Activated CD4-positive, alpha-beta T cell treated with anti-CD3 and anti-CD28 coated beads, Interleukin-2, amount 10 ng/mL, durations not matched to agents 24 days and 14 days (primary cell): Measurements from ENCODE around the gene WSCD1. TPM values are rescaled to one million over a fixed set of nuclear protein-coding genes. Genes with fewer than 3 reads are reported as not detected.

ENCODE experiments used
- DNase-seq: peaks from one replicate; pipeline ENCODE4 v3.0.0; 2022
- H3K27ac Mint-ChIP-seq: one replicate; pipeline ENCODE4 v1.8.0; 2022; ENCODE audit warnings: mild to moderate bottlenecking, mixed read lengths
- H3K27me3 Mint-ChIP-seq: one replicate; pipeline ENCODE4 v1.8.0; 2022; ENCODE audit warnings: mixed read lengths
- H3K36me3 Mint-ChIP-seq: one replicate; pipeline ENCODE4 v1.8.0; 2022; ENCODE audit warnings: low read depth, mild to moderate bottlenecking, mixed read lengths
- H3K4me1 Mint-ChIP-seq: one replicate; pipeline ENCODE4 v1.8.0; 2021; ENCODE audit warnings: mixed read lengths
- H3K4me3 Mint-ChIP-seq: one replicate; pipeline ENCODE4 v1.8.0; 2022; ENCODE audit warnings: mild to moderate bottlenecking, moderate library complexity, mixed read lengths
- H3K9me3 Mint-ChIP-seq: one replicate; pipeline ENCODE4 v1.8.0; 2021; ENCODE audit warnings: mixed read lengths
- intact Hi-C: fragments of 100-400 bp; cut with micrococcal nuclease; formaldehyde crosslinking; loops from one replicate; pipeline ENCODE4 v1.15.1; 2023
- total RNA-seq: library from RNA; stranded (reverse); gene quantifications from 2 replicates; pipeline ENCODE4 v1.2.3, GENCODE V29; 2022

Gene WSCD1
- total RNA-seq, 1 donor from 2014 or later: not detected

- intact Hi-C loops: no loop called here
- H3K4me3 Mint-ChIP-seq: no peak overlapping the region
- peaks cover 2% of the 10 kb centered on the region for H3K27me3 Mint-ChIP-seq
- H3K36me3 Mint-ChIP-seq: no peaks in the 10 kb centered on the region
- no peaks in the 10 kb centered on the region for H3K4me1 Mint-ChIP-seq
- no peak overlapping the region for H3K27ac Mint-ChIP-seq
- DNase-seq: no peak
- no peaks in the 10 kb centered on the region for H3K9me3 Mint-ChIP-seq
Measured at GRCh38 chr17:6098823-6099180, 28.6 kb downstream of the WSCD1 start.

- intact Hi-C loops: no loop called here
- DNase-seq: no peak
- Mint-ChIP-seq H3K36me3 (no peaks in the 10 kb centered on the region), H3K27ac (no peak overlapping the region), H3K4me3 (no peak overlapping the region), H3K4me1 (no peaks in the 10 kb centered on the region), H3K9me3 (no peaks in the 10 kb centered on the region), H3K27me3 (peaks cover 2% of the 10 kb centered on the region)
Measured at GRCh38 chr17:6099492-6099891, 29.3 kb downstream of the WSCD1 start.

DNA sequence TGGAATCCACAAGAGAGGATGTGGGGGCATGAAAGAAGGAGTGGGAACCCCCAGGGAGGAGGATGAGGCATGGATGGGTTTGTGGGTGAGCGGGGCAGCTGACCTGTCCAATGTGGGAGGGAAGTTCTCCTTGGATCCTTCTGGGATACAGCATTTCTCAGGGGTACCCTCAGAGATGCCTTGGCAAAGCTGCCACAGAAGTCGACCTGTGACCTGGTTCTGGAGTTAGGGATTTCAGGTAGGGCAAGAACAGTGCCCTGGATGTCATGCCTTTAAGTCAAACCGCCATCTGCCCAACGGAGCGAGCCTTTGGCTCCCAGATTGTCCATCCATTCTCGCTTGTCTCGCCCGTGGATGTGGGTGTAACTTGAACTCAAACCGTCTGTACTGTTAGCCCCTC, 30.0 kb downstream of the WSCD1 start:
- Mint-ChIP-seq H3K36me3 (no peaks in the 10 kb centered on the region), H3K27ac (no peak overlapping the region), H3K9me3 (no peaks in the 10 kb centered on the region), H3K27me3 (peaks cover 2% of the 10 kb centered on the region), H3K4me1 (no peaks in the 10 kb centered on the region), H3K4me3 (no peak overlapping the region)
- no peak for DNase-seq
- intact Hi-C loops: no loop called here

DNA sequence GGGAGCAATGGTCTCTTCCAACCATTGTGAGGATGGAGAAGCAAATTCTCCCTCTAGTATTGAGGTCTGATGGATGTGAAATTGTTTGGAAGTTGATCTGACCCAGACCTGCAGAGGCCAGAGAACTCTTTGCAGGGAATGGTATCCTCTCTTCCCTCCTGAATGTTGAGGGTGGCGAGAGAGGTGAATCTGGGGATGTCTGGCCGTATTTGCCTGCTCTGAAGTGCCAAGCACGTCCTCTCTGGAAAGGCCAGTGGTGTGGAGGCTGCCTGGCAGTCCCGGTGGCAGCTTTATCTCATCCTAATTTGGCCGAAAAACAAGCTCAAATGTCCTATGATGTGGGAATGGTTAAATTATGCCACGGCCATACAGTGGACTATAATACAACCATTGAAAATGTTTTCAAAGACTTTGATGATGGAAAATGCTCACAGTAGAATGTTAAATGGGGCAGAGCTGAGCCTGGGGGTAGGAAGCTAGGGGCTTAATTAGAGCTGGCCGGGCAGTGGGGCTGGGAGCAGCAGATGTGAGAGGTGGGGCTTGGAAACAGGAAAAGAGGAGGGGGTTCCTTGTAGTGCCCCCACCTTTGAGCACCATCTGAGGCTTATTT, 30.8 kb downstream of the WSCD1 start:
- intact Hi-C loops: no loop called here
- no peak overlapping the region for H3K4me3 Mint-ChIP-seq
- no peaks in the 10 kb centered on the region for H3K36me3 Mint-ChIP-seq
- H3K27me3 Mint-ChIP-seq: peaks cover 2% of the 10 kb centered on the region
- H3K4me1 Mint-ChIP-seq: no peaks in the 10 kb centered on the region
- H3K27ac Mint-ChIP-seq: no peak overlapping the region
- no peak for DNase-seq
- no peaks in the 10 kb centered on the region for H3K9me3 Mint-ChIP-seq

- no peak overlapping the region for H3K27ac Mint-ChIP-seq
- intact Hi-C loops: no loop called here
- no peak overlapping the region for H3K4me3 Mint-ChIP-seq
- H3K4me1 Mint-ChIP-seq: no peaks in the 10 kb centered on the region
- H3K27me3 Mint-ChIP-seq: peaks cover 2% of the 10 kb centered on the region
- H3K9me3 Mint-ChIP-seq: peaks cover 4% of the 10 kb centered on the region
- DNase-seq: no peak
- no peaks in the 10 kb centered on the region for H3K36me3 Mint-ChIP-seq
Measured at GRCh38 chr17:6101706-6102105, 31.5 kb downstream of the WSCD1 start.

DNA sequence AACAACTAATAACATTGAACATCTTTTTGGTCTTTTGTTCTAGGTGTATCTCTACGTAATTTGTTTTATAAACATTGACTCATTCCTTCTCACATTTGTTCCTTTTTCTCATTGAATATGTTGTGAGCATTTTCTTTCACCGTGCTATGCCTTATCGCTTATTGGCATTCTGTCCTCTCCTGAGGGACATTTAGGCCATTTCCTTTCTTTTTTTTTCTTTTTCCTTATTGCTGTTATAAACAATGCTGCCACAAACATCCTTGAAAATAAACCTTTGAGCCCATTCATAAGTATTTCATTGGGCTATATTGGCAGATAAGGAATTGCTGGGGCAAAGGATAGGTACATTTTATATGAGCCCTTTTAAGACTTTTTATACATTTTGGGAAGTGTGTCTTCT, 32.4 kb downstream of the WSCD1 start:
- Mint-ChIP-seq H3K4me3 (no peak overlapping the region), H3K27ac (no peak overlapping the region), H3K4me1 (no peaks in the 10 kb centered on the region), H3K36me3 (no peaks in the 10 kb centered on the region), H3K27me3 (peaks cover 2% of the 10 kb centered on the region), H3K9me3 (peaks cover 4% of the 10 kb centered on the region)
- intact Hi-C loops: no loop called here
- DNase-seq: no peak

DNA sequence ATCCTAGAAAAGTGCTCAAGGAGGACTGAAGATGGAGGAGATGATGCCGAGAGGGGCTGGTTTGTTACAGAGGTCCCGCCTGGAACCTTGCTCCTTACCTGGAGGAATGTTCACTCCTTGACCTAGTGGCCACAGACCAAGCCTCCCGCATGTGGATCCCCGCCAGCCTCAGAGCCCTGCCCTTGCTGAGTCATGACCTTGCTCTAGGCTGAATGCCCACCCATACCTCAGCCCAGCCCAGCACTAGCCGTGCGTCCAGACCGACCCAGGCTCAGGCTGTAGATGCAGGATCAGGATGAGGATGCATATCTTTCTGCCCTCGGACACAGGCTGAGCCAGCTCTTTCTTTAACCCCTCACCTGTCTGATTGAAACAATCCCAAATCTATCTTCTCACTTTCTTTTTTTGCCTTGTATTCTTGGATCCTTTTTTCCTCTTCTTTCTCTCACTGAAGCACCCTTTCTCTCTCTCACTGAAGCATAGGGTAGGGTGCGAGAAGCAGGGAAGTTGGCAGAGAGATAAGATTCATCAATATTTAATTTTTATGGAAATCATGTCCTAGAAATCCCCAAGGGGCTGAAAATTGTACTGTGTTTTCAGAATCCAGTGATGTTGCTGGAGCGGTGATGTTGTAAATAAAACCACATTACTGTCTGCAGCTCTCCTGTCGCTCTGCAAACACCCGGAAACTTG, 34.9 kb downstream of the WSCD1 start:
- no peak overlapping the region for H3K27ac Mint-ChIP-seq
- no peaks in the 10 kb centered on the region for H3K4me1 Mint-ChIP-seq
- intact Hi-C loops: no loop called here

GRCh38 chr17:6105649-6106007, 35.4 kb downstream of the WSCD1 start:
- Mint-ChIP-seq H3K4me3 (no peak overlapping the region), H3K27ac (no peak overlapping the region), H3K9me3 (peaks cover 4% of the 10 kb centered on the region), H3K4me1 (no peaks in the 10 kb centered on the region), H3K36me3 (no peaks in the 10 kb centered on the region), H3K27me3 (peaks cover 2% of the 10 kb centered on the region)
- intact Hi-C loops: no loop called here
- DNase-seq: no peak

More for the DNA sequence above, 34.9 kb downstream of the WSCD1 start:
- Mint-ChIP-seq H3K36me3 (no peaks in the 10 kb centered on the region), H3K27me3 (peaks cover 2% of the 10 kb centered on the region), H3K9me3 (peaks cover 4% of the 10 kb centered on the region), H3K4me3 (no peak overlapping the region)
- no peak for DNase-seq

DNA sequence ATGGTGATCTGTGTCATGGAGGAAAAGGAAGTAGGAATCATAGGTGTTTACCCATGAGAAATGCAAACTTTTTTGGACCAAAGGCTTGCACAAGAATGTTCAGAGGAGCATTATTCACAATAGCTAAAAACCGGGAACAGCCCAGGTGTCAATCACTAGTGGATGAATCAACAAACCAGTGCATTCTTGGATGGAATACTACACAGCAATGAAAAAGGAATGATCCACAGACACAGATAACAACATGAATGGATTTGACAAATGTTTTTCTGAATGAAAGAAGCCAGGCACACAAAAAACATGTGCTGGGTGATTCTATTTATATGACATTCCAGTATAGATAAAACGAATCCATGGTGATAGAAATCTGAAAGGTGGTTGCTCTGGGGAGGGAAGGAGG, 36.0 kb downstream of the WSCD1 start:
- no peak overlapping the region for H3K27ac Mint-ChIP-seq

DNA sequence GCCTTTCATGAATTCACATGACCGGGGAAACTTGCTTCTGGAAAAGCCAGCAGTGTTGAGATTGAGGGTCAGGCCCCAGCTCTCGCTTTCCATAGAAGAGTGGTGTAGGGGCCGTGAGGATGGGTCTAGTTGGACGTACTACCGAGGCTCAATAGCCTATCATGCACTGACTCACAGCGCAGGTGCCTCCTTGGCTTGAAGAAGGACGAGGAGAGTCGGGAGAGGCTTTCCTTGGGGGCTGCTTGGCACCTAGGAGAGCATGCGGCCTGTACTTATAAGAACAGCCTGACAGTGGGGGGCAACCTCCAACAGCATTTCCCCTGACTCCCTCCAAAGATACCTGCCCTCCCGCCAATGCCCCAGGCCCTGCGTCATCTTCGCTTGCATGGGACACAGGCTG, 37.6 kb downstream of the WSCD1 start:
- Mint-ChIP-seq H3K9me3 (peaks cover 4% of the 10 kb centered on the region), H3K4me3 (no peak overlapping the region), H3K36me3 (no peaks in the 10 kb centered on the region), H3K4me1 (no peaks in the 10 kb centered on the region), H3K27ac (no peak overlapping the region), H3K27me3 (peaks cover 6% of the 10 kb centered on the region)
- no peak for DNase-seq
- intact Hi-C loops: no loop called here

More for the DNA sequence above, 36.0 kb downstream of the WSCD1 start:
- no peak overlapping the region for H3K4me3 Mint-ChIP-seq
- H3K27me3 Mint-ChIP-seq: peaks cover under 1% of the 10 kb centered on the region
- H3K4me1 Mint-ChIP-seq: no peaks in the 10 kb centered on the region
- intact Hi-C loops: no loop called here
- peaks cover 4% of the 10 kb centered on the region for H3K9me3 Mint-ChIP-seq
- no peaks in the 10 kb centered on the region for H3K36me3 Mint-ChIP-seq
- DNase-seq: no peak

- no peaks in the 10 kb centered on the region for H3K36me3 Mint-ChIP-seq
- peaks cover 4% of the 10 kb centered on the region for H3K9me3 Mint-ChIP-seq
- DNase-seq: no peak
- H3K4me1 Mint-ChIP-seq: no peaks in the 10 kb centered on the region
- no peak overlapping the region for H3K27ac Mint-ChIP-seq
- H3K4me3 Mint-ChIP-seq: no peak overlapping the region
- H3K27me3 Mint-ChIP-seq: peaks cover 6% of the 10 kb centered on the region
- intact Hi-C loops: no loop called here
Measured at GRCh38 chr17:6108382-6108781, 38.2 kb downstream of the WSCD1 start.

GRCh38 chr17:6108987-6109386, 38.8 kb downstream of the WSCD1 start:
- no peak for DNase-seq
- peaks cover 8% of the 10 kb centered on the region for H3K27me3 Mint-ChIP-seq

DNA sequence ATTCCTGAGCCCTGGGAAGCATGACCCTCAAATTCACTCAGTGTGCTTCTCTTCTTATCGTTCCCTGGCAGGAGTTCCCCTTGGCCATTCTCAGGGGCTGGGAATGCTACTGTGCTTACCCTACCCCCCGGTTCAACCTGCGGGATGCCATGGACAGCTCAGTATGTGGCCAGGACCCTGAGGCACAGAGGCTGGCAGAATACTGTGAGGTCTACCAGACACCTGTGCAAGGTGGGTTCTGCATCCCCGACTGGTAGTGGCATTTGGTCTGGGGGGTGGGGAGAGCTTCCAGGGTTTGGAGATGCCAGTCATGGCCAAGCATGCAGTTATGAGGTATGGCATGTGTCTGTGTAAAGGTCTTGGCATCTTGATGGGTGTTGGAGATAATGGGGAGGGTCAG, 39.4 kb downstream of the WSCD1 start:
- no peak for DNase-seq
- Mint-ChIP-seq H3K27me3 (peaks cover 8% of the 10 kb centered on the region), H3K9me3 (peaks cover 4% of the 10 kb centered on the region), H3K27ac (no peak overlapping the region), H3K4me1 (no peaks in the 10 kb centered on the region), H3K36me3 (no peaks in the 10 kb centered on the region), H3K4me3 (no peak overlapping the region)
- intact Hi-C loops: no loop called here

More at GRCh38 chr17:6108987-6109386, 38.8 kb downstream of the WSCD1 start:
- no peaks in the 10 kb centered on the region for H3K36me3 Mint-ChIP-seq
- H3K9me3 Mint-ChIP-seq: peaks cover 4% of the 10 kb centered on the region
- no peak overlapping the region for H3K27ac Mint-ChIP-seq
- intact Hi-C loops: no loop called here
- H3K4me3 Mint-ChIP-seq: no peak overlapping the region
- no peaks in the 10 kb centered on the region for H3K4me1 Mint-ChIP-seq

- intact Hi-C loops: no loop called here
- Mint-ChIP-seq H3K4me3 (no peak overlapping the region), H3K4me1 (no peaks in the 10 kb centered on the region), H3K27ac (no peak overlapping the region), H3K9me3 (peaks cover 4% of the 10 kb centered on the region), H3K27me3 (peaks cover 8% of the 10 kb centered on the region), H3K36me3 (no peaks in the 10 kb centered on the region)
- DNase-seq: no peak
Measured at GRCh38 chr17:6110088-6110487, 39.9 kb downstream of the WSCD1 start.

DNA sequence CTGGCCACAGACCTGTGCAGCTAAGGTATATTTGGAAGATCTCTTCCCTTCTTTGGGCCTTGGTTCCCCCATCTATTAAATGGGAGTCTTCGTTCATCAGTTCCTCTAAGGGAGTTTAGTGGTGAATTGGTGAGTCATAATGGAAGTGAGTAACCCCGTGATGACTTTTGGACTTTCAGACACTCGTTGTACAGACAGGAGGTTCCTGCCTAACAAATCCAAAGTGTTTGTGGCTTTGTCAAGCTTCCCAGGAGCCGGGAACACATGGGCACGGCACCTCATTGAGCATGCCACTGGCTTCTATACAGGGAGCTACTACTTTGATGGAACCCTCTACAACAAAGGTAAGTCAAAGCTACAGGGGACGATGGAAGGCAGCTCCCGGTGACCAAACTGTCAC, 40.4 kb downstream of the WSCD1 start:
- DNase-seq: no peak
- no peaks in the 10 kb centered on the region for H3K36me3 Mint-ChIP-seq

More for the DNA sequence above, 40.4 kb downstream of the WSCD1 start:
- no peak overlapping the region for H3K27ac Mint-ChIP-seq
- intact Hi-C loops: no loop called here
- peaks cover 8% of the 10 kb centered on the region for H3K27me3 Mint-ChIP-seq
- no peaks in the 10 kb centered on the region for H3K4me1 Mint-ChIP-seq
- H3K4me3 Mint-ChIP-seq: no peak overlapping the region
- H3K9me3 Mint-ChIP-seq: peaks cover 4% of the 10 kb centered on the region
